GM12801 (cell line): ENCODE data around the gene NSA2.

ENCODE experiments used
- CTCF ChIP-seq: IDR thresholded peaks from one replicate; pipeline ENCODE4 v1.5.1; 2011; ENCODE audit warnings: control low read depth; ENCODE audit not compliant: insufficient read length; ENCODE audit errors: extremely low read depth

The NSA2 gene

GRCh38 chr5:74829413-74829812 is 62.4 kb downstream of the NSA2 start:
- TF ChIP-seq CTCF: no peak
